Measurements from ENCODE around the gene TMEM259.

TMEM259 gene

DNA sequence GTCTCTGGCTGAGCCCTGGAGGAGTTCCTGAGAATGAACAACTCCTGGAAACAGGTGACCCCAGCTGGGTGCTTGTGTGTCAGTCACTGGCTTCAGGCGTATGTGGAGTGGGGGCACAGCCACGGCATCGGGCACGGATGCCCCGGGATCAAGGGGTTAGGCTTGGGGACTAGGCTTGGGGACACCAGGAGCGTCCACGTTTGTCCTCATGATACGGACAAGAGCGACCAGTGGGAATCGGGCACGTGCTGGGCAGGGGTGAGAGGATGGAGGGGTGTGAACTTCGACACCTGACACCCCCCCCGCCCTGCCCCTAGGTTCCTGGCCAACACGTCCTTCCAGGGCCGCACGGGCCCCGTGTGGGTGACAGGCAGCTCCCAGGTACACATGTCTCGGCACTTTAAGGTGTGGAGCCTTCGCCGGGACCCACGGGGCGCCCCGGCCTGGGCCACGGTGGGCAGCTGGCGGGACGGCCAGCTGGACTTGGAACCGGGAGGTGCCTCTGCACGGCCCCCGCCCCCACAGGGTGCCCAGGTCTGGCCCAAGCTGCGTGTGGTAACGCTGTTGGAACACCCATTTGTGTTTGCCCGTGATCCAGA lies 16.6 kb downstream of the TMEM259 start:
- no peak for DNase-seq (ENCODE audit: low read depth)

DNA sequence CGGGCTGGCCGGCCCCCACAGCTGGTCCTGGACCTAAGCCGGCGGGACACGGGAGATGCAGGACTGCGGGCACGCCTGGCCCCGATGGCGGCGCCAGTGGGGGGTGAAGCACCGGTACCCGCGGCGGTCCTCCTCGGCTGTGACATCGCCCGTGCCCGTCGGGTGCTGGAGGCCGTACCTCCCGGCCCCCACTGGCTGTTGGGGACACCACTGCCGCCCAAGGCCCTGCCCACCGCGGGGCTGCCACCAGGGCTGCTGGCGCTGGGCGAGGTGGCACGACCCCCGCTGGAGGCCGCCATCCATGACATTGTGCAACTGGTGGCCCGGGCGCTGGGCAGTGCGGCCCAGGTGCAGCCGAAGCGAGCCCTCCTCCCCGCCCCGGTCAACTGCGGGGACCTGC lies 17.6 kb downstream of the TMEM259 start:
- no peak for DNase-seq (ENCODE audit: low read depth)

DNA sequence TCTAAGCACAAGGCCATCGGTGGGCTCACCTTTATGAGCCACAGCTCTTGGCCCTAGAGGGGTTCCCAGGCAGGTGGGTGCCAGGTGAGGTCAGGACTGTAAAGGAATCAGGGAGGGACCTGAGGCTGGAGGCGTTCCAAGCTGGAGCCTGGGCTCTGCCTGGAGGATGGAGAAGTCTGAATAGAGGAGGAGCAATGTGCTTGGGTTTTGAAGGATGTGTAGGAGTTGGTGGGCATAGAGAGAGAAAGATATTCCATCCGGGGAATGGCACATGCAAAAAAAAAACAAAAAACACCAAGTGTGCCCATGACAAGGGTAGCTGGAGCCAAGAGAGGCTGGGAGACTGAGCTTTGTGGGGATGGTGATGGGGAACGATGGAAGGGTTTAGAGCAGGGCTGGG lies 18.3 kb downstream of the TMEM259 start:
- DNase-seq (ENCODE audit: low read depth) = no peak

DNA sequence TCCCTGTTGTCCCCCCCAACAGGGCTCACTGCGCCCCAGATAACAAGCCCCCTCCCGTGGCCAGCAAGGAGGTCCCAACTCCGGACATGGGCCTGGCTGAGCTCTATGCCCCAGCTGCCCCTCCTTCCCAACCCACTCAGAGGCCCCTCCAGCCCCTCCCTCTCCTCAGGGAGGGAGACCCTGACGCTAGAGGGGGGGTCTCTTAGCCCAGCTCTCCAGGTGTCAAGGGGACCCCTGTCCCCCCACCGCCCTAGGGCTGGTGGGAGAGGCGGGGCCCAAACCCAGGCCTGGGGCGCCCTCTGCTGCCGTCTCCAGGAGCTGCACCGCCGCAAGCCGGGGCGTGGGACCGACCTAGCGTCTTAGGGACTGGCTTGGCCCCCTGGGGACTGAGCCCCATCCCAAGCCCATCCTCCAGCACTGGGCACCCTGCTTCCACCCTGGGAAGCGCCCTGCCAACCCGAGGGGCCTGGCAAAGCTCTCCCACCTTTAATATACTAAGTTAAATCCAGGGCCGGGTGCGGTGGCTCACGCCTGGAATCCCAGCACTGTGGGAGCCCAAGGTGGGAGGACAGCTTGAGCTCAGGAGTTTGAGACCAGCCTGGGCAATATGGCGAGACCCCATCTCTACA lies 19.3 kb downstream of the TMEM259 start:
- peak; percentile 39 for DNase-seq (ENCODE audit: low read depth)

DNA sequence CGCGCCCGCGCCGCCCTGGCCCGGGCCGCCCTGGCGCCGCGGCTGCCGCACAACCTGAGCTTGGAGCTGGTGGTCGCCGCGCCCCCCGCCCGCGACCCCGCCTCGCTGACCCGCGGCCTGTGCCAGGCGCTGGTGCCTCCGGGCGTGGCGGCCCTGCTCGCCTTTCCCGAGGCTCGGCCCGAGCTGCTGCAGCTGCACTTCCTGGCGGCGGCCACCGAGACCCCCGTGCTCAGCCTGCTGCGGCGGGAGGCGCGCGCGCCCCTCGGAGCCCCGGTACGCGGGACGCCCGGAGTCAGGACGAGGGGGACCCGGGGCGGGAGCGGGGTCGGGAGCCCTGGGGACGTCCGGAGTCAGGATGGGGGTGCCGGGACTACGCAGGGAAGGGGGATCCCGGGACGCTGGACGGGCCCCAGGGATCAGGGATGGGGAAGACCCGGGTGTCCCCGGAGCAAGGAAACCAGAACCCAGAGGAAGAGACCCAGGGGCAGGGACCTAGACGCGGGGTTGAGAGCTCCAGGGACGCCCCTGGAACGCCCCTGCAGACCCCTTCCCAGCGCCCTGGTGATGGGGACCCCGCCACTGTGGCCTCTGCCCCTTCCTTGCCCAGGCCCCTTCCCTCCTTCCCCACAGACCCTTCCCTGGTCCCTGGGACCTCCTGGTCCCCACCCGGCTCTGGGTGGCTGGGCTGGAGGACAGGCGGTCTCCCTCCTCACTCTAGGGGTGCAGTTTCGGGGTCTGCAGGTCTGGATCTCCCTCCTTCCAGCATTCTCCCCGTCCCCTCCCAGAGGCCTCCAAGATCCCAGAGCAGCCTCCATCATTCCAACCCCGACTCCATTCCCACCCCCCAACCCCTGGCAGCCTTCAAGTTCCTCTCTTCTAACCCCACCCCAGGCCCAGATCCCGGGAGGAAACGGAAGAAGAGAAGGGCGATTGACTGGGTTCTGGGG lies 20.1 kb downstream of the TMEM259 start:
- no peak for DNase-seq (ENCODE audit: low read depth)

DNA sequence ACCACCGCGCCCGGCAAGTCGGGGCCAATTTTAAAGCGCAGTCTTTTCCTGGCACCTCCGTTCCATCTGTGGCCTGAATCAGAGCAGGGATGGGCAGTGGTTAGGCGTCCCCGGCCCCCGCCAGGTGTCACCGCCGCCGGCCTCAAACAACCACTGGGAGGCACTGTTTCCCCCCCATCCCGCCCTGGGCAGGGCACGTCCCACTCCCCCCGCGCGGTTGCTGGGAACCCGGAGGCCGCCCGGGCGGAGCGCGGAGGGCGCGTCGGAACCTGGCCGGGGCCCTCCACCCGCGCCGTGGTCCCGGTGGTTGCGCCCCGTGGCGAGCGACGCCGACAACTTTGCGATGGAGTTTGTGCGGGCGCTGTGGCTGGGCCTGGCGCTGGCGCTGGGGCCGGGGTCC lies 20.8 kb downstream of the TMEM259 start, which contains the start of gene GRIN3B:
GRIN3B (plus strand) TSS at position 325 of the 400 bp plus-strand sequence; CDS start at position 344, 19 bp downstream.
- peak; percentile 26 for DNase-seq (ENCODE audit: low read depth)

DNA sequence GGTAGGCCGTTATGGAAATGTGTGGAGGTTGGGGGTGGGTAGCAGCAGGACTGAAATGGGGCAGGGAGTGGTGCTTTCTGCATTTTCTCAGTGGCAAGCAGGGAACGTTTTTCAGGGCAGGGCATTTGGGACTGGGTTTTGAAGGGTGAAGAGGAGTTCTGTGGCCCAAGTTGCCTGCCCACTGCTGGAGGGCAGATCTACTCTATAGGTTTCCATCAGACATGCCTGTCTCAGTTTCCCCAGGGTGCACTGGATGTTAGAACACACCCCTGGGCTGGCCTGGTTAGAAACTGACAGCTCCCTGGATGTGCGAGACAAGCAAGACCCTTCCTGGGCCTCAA lies 21.6 kb downstream of the TMEM259 start:
- DNase-seq (ENCODE audit: low read depth) = no peak

DNA sequence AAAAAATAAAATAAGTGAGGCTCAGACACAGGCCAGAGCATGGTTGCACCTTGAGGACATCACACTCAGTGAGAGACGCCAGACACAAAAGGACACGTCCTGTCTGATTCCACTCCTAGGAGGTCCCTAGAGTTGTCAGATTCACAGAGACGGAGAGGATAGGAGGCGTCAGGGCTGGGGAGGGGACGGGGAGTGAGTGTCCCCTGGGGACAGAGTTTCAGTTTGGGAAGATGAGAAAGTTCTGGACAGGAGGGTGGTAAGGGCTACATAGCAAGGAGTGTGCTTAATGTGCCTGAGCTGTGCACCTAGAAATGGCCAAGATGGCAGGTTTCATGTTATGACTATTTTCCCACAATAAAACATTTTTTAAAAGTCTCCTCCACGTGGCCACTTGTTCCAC lies 22.9 kb downstream of the TMEM259 start:
- DNase-seq (ENCODE audit: low read depth) = no peak

DNA sequence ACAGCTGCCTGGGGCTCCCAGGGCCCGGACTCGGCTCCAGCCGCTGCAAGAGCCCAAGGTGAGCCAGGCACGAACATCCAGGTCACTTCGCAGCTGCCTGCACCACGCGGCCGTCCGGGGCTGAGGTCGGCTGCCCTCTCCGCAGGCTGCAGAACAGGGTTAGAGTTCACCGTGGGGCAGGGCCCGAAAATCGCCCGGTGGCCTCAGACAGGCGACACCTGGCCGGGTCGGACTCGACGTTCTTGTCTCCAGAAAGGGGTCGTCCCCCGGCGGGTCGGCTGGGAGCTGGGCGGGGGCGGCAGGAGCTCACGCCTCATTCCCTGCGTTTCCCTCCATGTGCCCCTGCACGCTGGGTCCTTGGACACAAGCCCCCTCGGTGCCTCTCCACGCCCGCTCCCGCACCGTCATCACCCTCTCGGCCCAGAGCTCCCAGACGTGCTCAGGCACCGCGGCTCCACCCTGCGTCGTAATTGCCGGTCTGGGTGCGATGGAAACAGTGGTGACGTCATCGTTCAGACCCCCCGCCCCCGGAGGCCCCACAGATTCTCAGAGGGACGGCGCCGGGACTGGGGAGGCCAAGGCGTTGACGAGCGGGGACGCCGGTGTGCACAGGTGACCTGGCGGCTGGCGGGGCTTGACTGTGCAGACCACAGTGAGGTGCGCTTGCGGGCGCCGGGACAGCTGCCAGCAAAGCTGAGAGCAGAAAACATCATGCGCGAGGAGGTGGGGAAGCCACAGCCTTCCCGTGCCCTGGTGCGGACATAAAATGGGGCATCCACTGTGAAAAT lies 24.7 kb downstream of the TMEM259 start:
- peak; percentile 88 for DNase-seq (ENCODE audit: low read depth)

DNA sequence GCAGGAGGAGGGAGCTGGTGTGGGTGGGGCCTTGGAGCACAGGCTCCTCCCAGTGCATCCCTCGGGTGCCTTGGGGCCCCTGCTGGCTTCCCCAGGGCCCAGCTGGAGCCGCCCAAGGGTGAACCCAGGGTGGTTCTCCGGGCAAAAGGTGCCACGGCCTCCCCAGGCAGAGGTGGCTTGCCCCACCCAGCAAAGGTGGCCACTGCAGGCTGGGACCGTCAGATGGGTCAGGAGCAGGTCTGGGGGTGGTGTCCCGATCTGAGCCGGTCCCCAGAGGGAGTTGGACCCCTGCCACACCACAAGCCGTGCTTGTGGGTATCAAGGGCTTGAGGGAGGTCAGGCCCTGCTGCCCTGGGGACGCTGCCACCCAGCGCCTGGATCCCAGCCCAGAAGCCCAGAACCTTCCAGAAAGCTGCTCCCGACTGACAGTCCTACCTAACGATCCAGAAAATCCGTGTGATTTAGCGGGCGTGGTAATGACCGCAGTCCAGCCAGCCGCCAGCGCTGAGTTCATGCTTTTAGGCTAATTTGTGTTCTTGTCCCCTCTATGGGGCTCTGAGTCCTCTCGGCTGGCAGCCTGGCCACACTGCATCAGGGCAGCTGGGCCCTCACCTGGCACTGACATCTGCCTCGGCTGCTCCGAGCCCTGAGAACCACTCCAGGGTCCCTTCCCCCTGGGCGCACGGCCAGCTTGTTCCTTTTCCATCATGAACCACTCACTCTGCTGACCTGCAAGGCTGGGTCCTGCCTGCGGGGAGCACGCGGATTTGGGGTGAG lies 25.7 kb downstream of the TMEM259 start:
- DNase-seq (ENCODE audit: low read depth) = no peak

DNA sequence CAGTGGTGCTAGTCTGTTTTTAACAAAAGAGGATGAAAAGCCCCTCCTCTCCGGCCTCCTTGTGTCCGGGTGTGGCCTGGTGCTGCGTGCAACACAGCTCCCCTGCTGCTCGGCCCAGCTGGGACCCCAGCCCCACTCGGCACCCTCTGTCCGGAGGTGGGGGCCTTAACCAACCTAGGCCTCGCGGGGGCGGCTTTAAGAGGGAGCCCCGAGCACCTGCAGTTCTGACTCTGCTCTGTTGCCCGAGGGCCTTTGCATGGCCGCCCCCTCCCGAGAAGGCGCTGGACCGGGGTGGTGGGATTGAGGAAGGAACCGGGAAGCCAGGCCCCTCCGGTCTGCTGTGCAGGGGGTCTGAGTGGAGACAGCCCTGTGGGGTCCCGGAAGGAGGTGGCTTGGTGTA lies 26.4 kb downstream of the TMEM259 start:
- DNase-seq (ENCODE audit: low read depth) = no peak

DNA sequence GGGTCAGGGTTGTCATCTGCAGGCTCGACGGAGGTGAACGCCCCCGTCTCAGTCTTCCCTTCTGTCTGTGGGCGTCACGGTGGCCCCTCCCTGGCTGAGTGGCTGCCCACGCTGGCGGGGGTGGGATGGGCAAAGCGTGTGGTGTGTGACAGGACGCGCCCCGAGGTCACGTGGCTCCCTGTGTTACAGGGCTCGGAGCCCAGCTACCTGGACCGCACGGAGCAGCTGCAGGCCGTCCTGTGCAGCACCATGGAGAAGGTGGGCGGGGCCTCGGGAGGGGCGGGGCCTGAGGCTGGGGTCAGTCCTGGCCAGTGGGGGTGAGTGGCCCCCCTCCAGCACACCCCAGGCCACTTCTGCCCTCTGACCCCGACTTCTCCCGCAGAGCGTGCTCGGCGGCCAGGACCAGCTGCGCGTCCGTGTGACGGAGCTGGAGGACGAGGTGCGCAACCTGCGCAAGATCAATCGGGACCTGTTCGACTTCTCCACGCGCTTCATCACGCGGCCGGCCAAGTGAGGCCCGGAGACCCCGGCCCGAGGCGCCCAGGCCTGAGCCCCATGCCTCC lies 27.0 kb downstream of the TMEM259 start:
- no peak for DNase-seq (ENCODE audit: low read depth)

DNA sequence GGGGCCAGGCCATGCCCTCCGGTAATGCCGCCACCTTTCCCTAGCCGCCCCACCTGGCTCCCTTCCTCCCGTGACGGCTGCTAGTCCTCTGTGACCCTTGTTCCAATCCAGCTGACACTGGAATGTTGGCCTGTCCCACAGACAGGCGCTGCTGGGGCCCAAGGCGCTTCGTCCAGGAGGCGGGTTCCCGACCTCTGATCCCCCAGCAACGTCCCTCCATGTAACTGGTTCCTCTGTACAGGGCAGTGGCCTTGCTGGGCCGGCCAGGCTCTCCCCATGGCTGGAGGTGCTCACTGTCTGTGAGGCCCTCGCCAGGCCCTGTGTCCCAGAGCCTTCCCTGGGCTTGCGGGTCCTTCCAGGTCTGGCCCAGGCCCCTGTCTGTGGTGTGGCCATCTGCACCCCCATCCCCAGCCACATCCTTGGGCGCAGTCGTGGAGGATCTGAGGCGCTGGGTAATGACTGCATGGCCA lies 27.5 kb downstream of the TMEM259 start:
- DNase-seq (ENCODE audit: low read depth) = no peak

DNA sequence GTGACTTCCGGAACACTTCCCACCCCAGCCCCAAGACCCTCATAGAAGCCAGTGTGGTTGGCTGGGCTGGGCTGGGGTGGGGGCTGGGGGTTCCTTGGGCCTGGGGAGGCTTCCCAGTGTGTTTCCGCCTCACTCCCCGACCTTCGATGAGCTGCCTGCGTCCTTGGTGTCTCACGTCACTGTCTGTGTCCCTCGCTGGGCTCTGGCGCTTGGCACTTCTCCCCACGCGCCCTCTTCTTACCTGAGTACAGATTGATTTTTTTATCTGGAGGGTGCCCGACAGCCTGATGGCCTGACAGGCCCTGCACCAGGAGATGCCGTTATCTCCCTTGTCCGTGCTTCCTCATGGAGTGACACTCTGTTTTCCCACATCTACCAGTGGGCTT lies 28.3 kb downstream of the TMEM259 start:
- DNase-seq (ENCODE audit: low read depth) = no peak

DNA sequence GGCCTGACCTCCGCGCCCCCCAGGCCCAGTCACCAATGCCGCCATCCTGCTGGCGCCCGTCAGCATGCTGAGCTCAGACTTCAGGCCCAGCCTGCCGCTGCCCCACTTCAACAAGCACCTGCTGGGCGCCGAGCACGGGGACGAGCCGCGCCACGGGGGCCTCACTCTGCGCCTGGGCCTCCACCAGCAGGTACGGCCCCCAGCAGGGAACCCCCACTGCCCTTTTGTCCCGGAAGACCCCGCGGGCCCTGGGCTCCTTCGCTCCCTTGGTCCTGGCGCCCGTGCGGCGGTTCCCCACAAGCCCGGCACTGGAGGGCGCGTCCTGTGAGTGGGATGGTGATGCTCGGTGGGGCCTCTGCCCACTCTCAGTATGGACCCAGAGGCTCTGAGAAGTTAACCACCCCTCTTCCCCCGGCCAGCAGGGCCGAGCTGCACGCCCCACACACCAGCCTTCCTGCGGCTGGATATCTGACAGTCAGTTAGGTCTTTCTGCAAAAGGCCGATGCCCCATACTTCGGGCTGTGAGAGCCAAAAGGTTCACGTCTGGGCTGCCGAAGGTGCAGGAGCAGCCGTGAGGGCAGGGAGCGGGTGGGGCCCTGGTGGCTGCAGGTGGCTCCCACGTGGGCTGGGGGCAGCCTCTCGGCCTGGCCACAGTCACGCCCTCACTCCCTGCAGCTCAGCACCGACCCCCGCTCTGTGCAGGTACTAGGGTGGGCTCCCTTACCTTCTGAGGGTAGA lies 28.8 kb downstream of the TMEM259 start:
- DNase-seq (ENCODE audit: low read depth) = no peak

DNA sequence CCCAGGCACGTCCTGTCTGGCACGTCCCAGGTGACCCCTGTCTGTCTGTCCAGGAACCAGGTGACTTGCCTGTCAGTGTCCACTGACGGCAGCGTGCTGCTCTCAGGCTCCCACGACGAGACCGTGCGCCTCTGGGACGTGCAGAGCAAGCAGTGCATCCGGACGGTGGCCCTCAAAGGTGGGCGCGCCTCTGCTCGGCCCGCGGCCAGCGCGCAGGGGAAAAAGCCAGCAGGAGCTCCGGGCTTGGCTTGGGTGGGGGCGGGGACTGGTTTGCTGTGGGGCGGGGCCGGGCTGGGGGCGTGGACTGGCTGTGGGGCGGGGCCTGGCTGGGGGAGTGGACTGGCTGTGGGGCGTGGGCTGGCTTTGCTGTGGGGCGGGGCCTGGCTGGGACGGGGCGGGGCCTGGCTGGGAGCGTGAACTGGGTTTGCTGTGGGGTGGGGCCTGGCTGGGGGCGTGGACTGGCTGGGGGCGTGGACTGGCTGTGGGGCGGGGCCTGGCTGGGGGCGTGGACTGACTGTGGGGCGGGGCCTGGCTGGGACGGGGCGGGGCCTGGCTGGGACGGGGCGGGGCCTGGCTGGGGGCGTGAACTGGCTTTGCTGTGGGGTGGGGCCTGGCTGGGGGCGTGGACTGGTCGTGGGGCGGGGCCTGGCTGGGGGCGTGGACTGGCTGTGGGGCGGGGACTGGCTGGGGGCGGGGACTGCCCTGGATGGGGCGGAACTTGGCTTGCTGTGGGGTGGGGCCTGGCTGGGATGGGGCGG lies 29.6 kb downstream of the TMEM259 start:
- DNase-seq (ENCODE audit: low read depth) = peak; percentile 57

DNA sequence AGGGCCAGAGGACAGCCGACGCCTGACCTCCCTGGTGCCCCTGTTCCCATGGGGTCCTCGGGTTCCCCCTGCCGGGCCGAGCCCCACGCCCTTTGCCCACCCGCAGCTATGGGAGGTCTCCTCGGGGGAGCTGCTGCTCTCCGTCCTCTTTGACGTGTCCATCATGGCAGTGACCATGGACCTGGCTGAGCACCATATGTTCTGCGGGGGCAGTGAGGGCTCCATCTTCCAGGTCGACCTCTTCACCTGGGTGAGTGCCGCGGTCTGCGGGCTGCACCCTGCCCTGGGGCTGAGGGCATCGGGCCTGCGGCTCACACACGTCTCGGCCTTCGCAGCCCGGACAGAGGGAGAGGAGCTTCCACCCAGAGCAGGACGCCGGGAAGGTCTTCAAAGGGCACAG lies 30.2 kb downstream of the TMEM259 start:
- no peak for DNase-seq (ENCODE audit: low read depth)

DNA sequence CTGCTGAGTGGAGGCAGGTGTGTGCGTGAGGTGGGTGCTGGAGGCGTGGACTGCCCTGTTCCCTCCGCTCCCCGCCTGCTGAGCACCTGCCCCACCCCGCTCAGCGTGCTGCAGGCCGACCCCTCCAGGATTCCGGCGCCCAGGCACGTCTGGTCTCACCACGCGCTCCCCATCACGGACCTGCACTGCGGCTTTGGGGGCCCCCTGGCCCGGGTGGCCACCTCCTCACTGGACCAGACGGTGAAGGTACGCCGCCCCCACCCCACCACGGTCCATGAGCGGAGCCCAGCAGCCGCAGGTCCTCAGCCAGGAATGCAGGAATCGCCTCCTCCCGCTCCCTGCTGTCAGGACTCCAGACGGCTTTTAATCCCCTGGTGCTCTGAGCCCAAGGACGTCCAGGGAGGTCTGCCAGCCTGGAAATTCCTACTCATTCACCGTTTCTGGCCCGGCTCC lies 30.8 kb downstream of the TMEM259 start:
- no peak for DNase-seq (ENCODE audit: low read depth)

DNA sequence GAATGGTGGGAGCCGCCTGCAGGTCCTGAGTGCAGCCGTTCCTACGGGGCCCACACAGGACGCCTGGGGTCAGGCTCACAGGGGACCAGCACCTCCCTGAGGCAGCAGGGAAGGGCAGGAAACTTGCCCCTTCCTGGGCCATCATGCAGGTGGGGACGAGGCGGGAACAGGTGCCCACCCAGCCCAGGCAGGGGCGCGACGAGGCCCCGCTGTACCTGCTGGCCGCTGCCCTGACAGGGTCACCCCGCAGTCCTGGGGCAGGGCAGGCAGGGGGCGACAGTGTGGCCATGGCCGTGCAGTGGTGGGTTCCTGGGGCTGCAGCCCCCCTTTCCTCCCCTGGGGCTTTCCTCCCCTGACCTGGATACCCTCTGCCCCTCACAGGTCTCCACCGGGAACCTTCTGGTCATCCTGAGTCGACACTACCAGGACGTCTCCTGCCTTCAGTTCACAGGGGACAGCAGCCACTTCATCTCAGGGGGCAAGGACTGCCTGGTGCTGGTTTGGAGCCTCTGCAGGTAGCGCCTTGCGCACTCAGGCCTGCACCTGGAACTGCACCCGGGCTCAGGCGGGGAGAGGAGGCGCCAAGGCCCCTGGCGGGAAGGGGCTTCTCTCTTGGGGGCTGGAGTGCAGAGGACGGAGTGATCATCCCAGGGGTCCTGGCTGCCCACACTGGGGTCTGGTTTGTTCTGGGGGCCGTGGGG lies 31.4 kb downstream of the TMEM259 start:
- no peak for DNase-seq (ENCODE audit: low read depth)

All from T-helper 22 cell (primary cell).